Right cardiac atrium (tissue), 5 donors: Measurements from ENCODE around the gene KNTC1. TPM values are rescaled to one million over a fixed set of nuclear protein-coding genes. Genes with fewer than 3 reads are reported as not detected.
"Not testable (repeated sequence)": the region's sequence is repeated elsewhere in the genome, so short reads cannot be mapped to it uniquely, and the experiment has no call there.

Experiments
- ATAC-seq, 2 donors: fragments of 200-7000 bp; cut with Tn5 transposase; one replicate each; pipeline versions ENCODE4 v1.8.0 to v1.9.1; 2020; ENCODE audit warnings: moderate library complexity in 2 of 2, mild to moderate bottlenecking in 1 of 2
- DNase-seq, 3 donors: peaks; one replicate each; pipeline ENCODE4 v3.0.0-alpha.2; 2020
- H3K27ac ChIP-seq: one replicate; pipeline ENCODE4 v1.5.1; 2013; ENCODE audit warnings: mild to moderate bottlenecking, low read length, control low read depth, moderate library complexity
- H3K27me3 ChIP-seq: one replicate; pipeline ENCODE4 v1.6.1; 2013; ENCODE audit not compliant: control insufficient read depth, insufficient read depth
- H3K4me1 ChIP-seq: one replicate; pipeline ENCODE4 v1.6.1; 2013; ENCODE audit warnings: low read length; ENCODE audit not compliant: control insufficient read depth, insufficient read depth
- H3K4me3 ChIP-seq: one replicate; pipeline ENCODE4 v1.5.1; 2013; ENCODE audit warnings: low read length, control low read depth
- H3K9me3 ChIP-seq: one replicate; pipeline ENCODE4 v1.6.1; 2013; ENCODE audit warnings: low read length; ENCODE audit not compliant: control insufficient read depth
- WGBS: extraction: QIAGEN DNeasy Blood & Tissue Kit; methylation state at CpG from one replicate; pipeline ENCODE4 v1.1.7; 2013; 5-methylcytosine and 5-hydroxymethylcytosine counted together
- intact Hi-C, 4 donors: fragments of 100-400 bp; cut with DNase I; formaldehyde crosslinking; loops; one replicate each; pipeline versions ENCODE4 v1.11.0 to v1.14.0; 2022 to 2023
- long read RNA-seq, 4 donors: library from polyadenylated mRNA; unstranded; transcript quantifications; one replicate each; pipeline ENCODE4 v2.0.0, GENCODE V29; 2020 to 2021
- polyA plus RNA-seq: library from polyadenylated mRNA; stranded (reverse); fragments of 200-250 nt; gene quantifications from one replicate; pipeline ENCODE4 v1.2.3, GENCODE V29; 2013
- total RNA-seq, 4 donors: library from RNA; stranded (reverse); fragmentation: NEBNext Ultra II Directional; extraction: Animal tissue kit (Norgen Biotek cat#: 25700); gene quantifications; one replicate each; pipeline ENCODE4 v1.2.1, GENCODE V29; 2021
- donor health status: healthy with polysubstance abuse.
- donor health status: DM: no; HTN: yes; CAD: no.
- donor health status: DM: no; HTN: no; CAD: no.
- donor health status: DM: no; HTN: yes; CAD: no; lungs with severe emphysema.
- donor health status: DM: yes; HTN: yes; CAD: no.

Gene KNTC1
- total RNA-seq (1 to 10 TPM; 2.7 to 4.7 (median 4.2) TPM), polyA plus RNA-seq (2.7 TPM)
- long read RNA-seq, donor 1, partial matches to known transcripts: 1 of 1 reads
- long read RNA-seq, donor 1, other reads (novel, unspliced or antisense): 0 of 1 reads
- long read RNA-seq, donor 2, partial matches to known transcripts: 0 of 1 reads
- long read RNA-seq, donor 2, other reads (novel, unspliced or antisense): 1 of 1 reads
- long read RNA-seq, donor 3, partial matches to known transcripts: 0 of 2 reads
- long read RNA-seq, donor 3, other reads (novel, unspliced or antisense): 2 of 2 reads
- long read RNA-seq, donor 4: 0 reads

- peaks cover 5% of the 10 kb centered on the region for H3K4me1 ChIP-seq
- DNase-seq: peak; percentile 97 to 98 (median 98)
- peak; percentile 99 for ATAC-seq
- no peaks in the 10 kb centered on the region for H3K27me3 ChIP-seq
- under 1% methylated on average over 51 of the region's 51 CpGs for WGBS
- H3K4me3 ChIP-seq: peak within 1 kb of the TSS; percentile 100
- intact Hi-C loops: no loop called here
- no peaks in the 10 kb centered on the region for H3K9me3 ChIP-seq
- H3K27ac ChIP-seq: peak within 1 kb of the TSS; percentile 97
Observed at GRCh38 chr12:122526683-122527477, at the start of gene KNTC1, which contains the start of gene RSRC2. Gene KNTC1 (plus strand): TSS chr12:122527249. CDS start chr12:122530064, 2,815 bp downstream. Gene RSRC2 (minus strand): TSS chr12:122526936. CDS start chr12:122526853, 83 bp downstream.

- Histone ChIP-seq H3K27me3 (no peaks in the 10 kb centered on the region), H3K4me1 (no peaks in the 10 kb centered on the region), H3K4me3 (no peak overlapping the region), H3K9me3 (no peaks in the 10 kb centered on the region), H3K27ac (no peak overlapping the region)
- no peak for ATAC-seq
- DNase-seq: no peak
- 94% methylated on average over 8 of the region's 8 CpGs for WGBS
- intact Hi-C loops: no loop called here
Observed at GRCh38 chr12:122480753-122481152, 46.3 kb upstream of the KNTC1 start.

GRCh38 chr12:122481861-122482260 is 45.2 kb upstream of the KNTC1 start:
- Histone ChIP-seq H3K27me3 (no peaks in the 10 kb centered on the region), H3K27ac (no peak overlapping the region), H3K4me1 (no peaks in the 10 kb centered on the region), H3K4me3 (no peak overlapping the region), H3K9me3 (no peaks in the 10 kb centered on the region)
- intact Hi-C loops: no loop called here
- WGBS: 95% methylated on average over 6 of the region's 6 CpGs
- ATAC-seq (no peak), DNase-seq (no peak)

DNA sequence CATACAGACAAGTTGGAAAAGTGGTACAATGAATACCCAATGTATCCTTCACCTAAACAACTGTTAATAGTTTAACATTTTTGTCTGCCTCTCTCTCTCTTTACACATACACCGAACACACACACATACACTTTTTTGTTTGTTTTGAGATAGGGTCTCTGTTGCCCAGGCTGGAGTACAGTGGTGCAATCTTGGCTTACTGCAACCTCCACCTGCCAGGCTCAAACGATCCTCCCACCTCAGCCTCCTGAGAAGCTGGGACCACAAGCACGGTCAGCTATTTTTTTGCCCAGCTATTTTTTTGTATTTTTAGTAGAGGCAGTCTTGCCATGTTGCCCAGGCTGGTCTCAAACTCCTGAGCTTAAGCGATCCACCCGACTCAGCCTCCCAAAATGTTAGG is 43.1 kb upstream of the KNTC1 start:
- H3K4me1 ChIP-seq: no peaks in the 10 kb centered on the region
- H3K27me3 ChIP-seq: no peaks in the 10 kb centered on the region
- WGBS: 90% methylated on average over 5 of the region's 5 CpGs
- H3K9me3 ChIP-seq: no peaks in the 10 kb centered on the region
- intact Hi-C loops: no loop called here
- ATAC-seq (no peak), DNase-seq (no peak)
- H3K27ac ChIP-seq: no peak overlapping the region
- H3K4me3 ChIP-seq: no peak overlapping the region

DNA sequence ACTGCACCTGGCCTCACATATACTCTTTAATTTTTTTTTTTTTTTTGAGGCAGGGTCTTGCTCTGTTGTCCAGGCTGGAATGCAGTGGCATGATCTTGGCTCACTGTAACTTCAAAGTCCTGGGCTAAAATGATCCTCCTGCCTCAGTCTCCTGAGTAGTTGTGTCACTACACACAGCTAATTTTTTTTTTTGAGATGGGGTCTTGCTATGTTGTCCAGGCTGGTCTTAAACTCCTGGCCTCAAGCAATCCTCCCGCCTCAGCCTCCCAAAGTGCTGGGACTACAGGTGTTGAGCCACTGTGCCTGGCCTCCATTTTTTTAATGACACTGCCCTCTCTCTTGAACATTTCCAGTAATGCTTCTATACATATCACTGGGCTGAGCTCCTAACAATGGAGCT is 42.7 kb upstream of the KNTC1 start:
- ATAC-seq, H3K9me3 ChIP-seq, DNase-seq, H3K4me1 ChIP-seq, H3K27me3 ChIP-seq, H3K27ac ChIP-seq, H3K4me3 ChIP-seq, intact Hi-C loops: not testable (repeated sequence)
- WGBS: 95% methylated on average over 1 of the region's 1 CpG

GRCh38 chr12:122486360-122486759 is 40.7 kb upstream of the KNTC1 start:
- H3K27me3 ChIP-seq, intact Hi-C loops, H3K27ac ChIP-seq, H3K9me3 ChIP-seq, DNase-seq, H3K4me3 ChIP-seq, H3K4me1 ChIP-seq, ATAC-seq: not testable (repeated sequence)
- 93% methylated on average over 6 of the region's 6 CpGs for WGBS

DNA sequence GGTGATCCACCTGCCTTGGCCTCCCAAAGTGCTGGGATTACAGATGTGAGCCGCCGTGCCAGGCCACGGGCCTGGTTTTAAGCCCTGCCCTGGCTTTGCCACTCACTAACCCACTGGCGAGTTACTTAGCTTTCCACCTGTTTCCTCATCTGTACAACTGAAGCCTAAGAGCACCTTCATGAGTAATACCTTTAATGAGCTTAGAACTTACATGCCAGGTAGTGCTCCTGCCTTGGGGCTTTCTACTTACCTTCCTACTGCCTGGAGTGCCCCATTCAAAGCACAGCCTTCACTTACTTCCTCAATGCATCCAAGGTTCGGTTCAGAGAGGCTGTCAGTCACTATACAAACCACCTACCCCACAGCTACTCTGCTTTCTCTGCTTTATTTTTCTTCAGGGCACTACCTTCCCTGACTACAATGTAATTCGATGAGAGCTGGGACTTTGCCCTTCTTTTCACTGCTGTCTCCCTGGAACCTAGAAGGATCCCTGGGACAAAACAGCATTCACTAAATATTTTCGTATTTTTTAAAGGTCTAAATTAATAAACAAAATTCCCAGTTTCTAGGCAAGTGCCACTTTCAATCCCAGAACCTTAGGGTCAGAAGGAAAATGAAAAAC is 40.1 kb upstream of the KNTC1 start:
- WGBS: 97% methylated on average over 7 of the region's 7 CpGs
- ATAC-seq (no peak), DNase-seq (no peak)
- intact Hi-C loops: no loop called here
- Histone ChIP-seq H3K9me3 (no peaks in the 10 kb centered on the region), H3K27ac (no peak overlapping the region), H3K4me3 (no peak overlapping the region), H3K4me1 (no peaks in the 10 kb centered on the region), H3K27me3 (no peaks in the 10 kb centered on the region)

DNA sequence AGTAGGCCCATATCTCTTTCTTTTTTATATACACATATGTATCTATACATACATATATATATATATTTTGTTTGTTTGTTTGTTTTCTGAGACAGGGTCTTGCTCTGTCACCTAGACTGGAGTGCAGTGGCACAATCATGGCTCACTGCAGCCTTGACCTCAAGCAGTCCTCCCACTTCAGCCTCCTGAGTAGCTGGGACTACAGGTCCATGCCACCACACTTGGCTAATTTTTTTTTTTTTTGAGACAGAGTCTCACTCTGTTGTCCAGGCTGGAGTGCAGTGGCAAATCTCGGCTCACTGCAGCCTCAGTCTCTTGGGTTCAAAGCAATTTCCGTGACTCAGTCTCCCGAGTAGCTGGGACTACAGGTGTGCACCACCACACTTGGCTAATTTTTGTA is 39.2 kb upstream of the KNTC1 start:
- ATAC-seq, H3K27me3 ChIP-seq, H3K4me1 ChIP-seq, DNase-seq, intact Hi-C loops, H3K9me3 ChIP-seq, H3K27ac ChIP-seq, H3K4me3 ChIP-seq: not testable (repeated sequence)
- WGBS: 98% methylated on average over 3 of the region's 3 CpGs

DNA sequence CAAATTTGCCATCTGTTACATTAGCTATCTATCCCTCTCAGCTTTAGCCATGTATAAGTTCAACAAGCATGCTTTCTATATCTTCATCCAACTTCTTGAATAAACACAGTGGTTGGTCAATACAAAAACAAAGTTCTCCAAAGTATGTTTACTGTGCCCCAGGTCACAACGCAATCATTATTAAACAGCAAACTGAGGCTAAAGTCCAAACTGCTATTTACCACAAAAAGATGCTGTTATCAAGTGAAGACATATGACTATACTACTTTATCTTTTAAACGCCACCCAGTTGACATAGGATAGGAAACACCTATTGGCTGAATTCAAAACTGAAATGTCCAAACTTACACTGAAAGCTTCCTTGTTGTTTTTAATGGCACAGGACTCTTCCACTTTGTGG is 38.0 kb upstream of the KNTC1 start:
- no peaks in the 10 kb centered on the region for H3K27me3 ChIP-seq
- no peak overlapping the region for H3K27ac ChIP-seq
- H3K9me3 ChIP-seq: no peaks in the 10 kb centered on the region
- ATAC-seq (no peak), DNase-seq (no peak)
- WGBS: 83% methylated on average over 2 of the region's 2 CpGs
- H3K4me3 ChIP-seq: no peak overlapping the region
- intact Hi-C loops: no loop called here
- H3K4me1 ChIP-seq: no peaks in the 10 kb centered on the region

DNA sequence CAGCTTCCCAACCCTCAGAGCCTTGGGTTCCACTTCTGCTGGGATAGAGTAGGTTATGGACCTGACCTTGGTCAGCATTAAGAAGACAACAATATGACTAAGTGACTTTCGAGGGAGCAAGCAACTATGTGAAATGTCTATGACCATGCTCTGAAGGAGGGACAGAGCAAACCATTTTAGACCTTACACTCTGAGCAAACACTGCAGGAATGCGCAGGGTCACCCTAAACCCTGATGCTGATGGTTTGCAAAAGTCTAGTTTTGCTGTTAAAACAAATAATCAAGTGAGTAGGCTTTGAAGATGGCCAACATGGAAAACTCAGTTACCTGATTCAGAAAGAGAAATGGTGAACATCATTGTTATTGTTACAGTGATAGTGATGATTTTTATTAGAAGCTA is 35.1 kb upstream of the KNTC1 start:
- DNase-seq (no peak), ATAC-seq (no peak)
- H3K4me3 ChIP-seq: no peak overlapping the region
- H3K9me3 ChIP-seq: no peaks in the 10 kb centered on the region
- WGBS: 91% methylated on average over 2 of the region's 2 CpGs
- no peaks in the 10 kb centered on the region for H3K4me1 ChIP-seq
- intact Hi-C loops: no loop called here
- no peak overlapping the region for H3K27ac ChIP-seq
- no peaks in the 10 kb centered on the region for H3K27me3 ChIP-seq

DNA sequence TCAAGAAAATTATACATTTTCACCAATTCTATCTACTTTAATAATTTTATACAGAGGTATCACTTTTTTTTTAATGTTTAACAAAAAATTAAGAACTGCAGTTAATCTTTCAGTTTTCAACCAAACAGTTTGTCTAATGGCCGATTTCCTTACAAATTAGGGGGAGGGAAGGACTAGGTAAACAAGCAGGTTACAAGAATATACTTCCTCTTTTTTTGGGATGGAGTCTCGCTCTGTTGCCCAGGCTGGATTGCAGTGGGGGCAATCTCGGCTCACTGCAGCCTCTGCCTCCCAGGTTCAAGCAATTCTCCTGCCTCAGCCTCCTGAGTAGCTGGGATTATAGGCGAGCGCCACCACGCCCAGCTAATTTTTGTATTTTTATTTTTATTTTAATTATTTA is 33.8 kb upstream of the KNTC1 start:
- 89% methylated on average over 6 of the region's 6 CpGs for WGBS
- DNase-seq, intact Hi-C loops, H3K9me3 ChIP-seq, H3K27ac ChIP-seq, H3K27me3 ChIP-seq, H3K4me1 ChIP-seq, ATAC-seq, H3K4me3 ChIP-seq: not testable (repeated sequence)
